ENCODE results near the gene DENND1A.

DNA sequence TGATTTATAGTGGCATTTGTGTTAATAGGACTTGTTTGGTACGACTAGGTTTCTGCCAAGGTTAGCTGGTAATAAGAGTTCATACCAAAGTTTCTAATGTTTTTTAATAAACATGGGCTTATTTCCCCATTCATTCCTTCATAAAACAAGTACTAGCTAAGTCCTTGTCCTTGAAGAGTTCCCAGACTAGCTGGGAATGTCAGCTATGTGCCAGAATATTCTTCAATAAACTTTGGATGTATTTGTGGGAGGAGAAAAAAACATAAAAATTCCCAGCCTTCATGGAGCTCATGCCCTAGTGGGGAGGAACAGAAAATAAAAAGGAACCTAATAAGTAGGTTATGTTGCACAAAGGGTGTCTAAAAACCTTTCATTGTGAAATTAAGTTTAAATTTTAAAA is 176.9 kb downstream of the DENND1A start:
- TF ChIP-seq, protein P1, sequence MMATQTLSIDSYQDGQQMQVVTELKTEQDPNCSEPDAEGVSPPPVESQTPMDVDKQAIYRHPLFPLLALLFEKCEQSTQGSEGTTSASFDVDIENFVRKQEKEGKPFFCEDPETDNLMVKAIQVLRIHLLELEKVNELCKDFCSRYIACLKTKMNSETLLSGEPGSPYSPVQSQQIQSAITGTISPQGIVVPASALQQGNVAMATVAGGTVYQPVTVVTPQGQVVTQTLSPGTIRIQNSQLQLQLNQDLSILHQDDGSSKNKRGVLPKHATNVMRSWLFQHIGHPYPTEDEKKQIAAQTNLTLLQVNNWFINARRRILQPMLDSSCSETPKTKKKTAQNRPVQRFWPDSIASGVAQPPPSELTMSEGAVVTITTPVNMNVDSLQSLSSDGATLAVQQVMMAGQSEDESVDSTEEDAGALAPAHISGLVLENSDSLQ (IDR thresholded peaks at IDR 0.05): no peak
- TF ChIP-seq SP1 (IDR thresholded peaks at IDR 0.05) (no peak), FOXM1 (IDR thresholded peaks at IDR 0.05; ENCODE audit: borderline replicate concordance) (no peak), TARDBP (IDR thresholded peaks at IDR 0.05) (no peak), ARNT (IDR thresholded peaks at IDR 0.05) (no peak), BHLHE40 (IDR thresholded peaks at IDR 0.05; ENCODE audit: borderline replicate concordance) (no peak), LEF1 (IDR thresholded peaks at IDR 0.05; ENCODE audit: borderline replicate concordance) (no peak), FOXK2 (IDR thresholded peaks at IDR 0.05) (no peak), L3MBTL2 (conservative IDR thresholded peaks at IDR 0.05) (no peak), CTBP1 (IDR thresholded peaks at IDR 0.05; ENCODE audit: borderline replicate concordance) (no peak)

Data from HEK293T (cell line).